AG09309 (cell line): ENCODE results near the gene DENND4A.

ENCODE experiments used
- DNase-seq: peaks from one replicate; pipeline ENCODE4 v3.0.0-alpha.2; 2010; ENCODE audit warnings: low read depth
- H3K4me3 ChIP-seq: 2 replicates; pipeline ENCODE4 v1.5.1; 2011; ENCODE audit warnings: mild to moderate bottlenecking, low read depth, low read length, moderate library complexity; ENCODE audit not compliant: control insufficient read depth
- CTCF ChIP-seq: IDR thresholded peaks from 2 replicates; pipeline ENCODE4 v1.5.1; 2011; ENCODE audit warnings: mild to moderate bottlenecking, low read depth, low read length, inconsistent platforms; ENCODE audit not compliant: insufficient read depth, control insufficient read depth; ENCODE audit errors: missing control alignments

The DENND4A gene

GRCh38 chr15:65655457-65655856 lies 136.6 kb downstream of the DENND4A start:
- DNase-seq = no peak
- no peak overlapping the region for H3K4me3 ChIP-seq
- no peak for TF ChIP-seq CTCF

- no peak for DNase-seq
- TF ChIP-seq CTCF = no peak
- H3K4me3 ChIP-seq = no peak overlapping the region
Observed at GRCh38 chr15:65655026-65655425, 137.1 kb downstream of the DENND4A start.

GRCh38 chr15:65653801-65654521 lies 138.1 kb downstream of the DENND4A start:
- no peak overlapping the region for H3K4me3 ChIP-seq
- TF ChIP-seq CTCF = no peak
- DNase-seq = no peak

- TF ChIP-seq CTCF = no peak
- DNase-seq = no peak
- no peak overlapping the region for H3K4me3 ChIP-seq
Observed at GRCh38 chr15:65653341-65653740, 138.8 kb downstream of the DENND4A start.

- H3K4me3 ChIP-seq = no peak overlapping the region
- DNase-seq = no peak
- TF ChIP-seq CTCF = no peak
Observed at GRCh38 chr15:65651831-65652749, 140.0 kb downstream of the DENND4A start.

GRCh38 chr15:65651042-65651322 lies 141.1 kb downstream of the DENND4A start:
- DNase-seq = no peak
- no peak overlapping the region for H3K4me3 ChIP-seq
- no peak for TF ChIP-seq CTCF
